Immature natural killer cell (primary cell): Measurements from ENCODE around the gene TBXA2R. TPM values are rescaled to one million over a fixed set of nuclear protein-coding genes. Genes with fewer than 3 reads are reported as not detected.

ENCODE experiments used
- DNase-seq, 3 donors: peaks; one replicate each; pipeline ENCODE4 v3.0.0; 2022; ENCODE audit warnings: mixed read lengths in 1 of 3
- H3K27ac Mint-ChIP-seq, 6 donors: one replicate each; pipeline ENCODE4 v1.8.0; 2020; ENCODE audit warnings: mixed read lengths in 6 of 6, mild to moderate bottlenecking in 5 of 6, inconsistent platforms in 4 of 6, moderate library complexity in 3 of 6
- H3K27me3 Mint-ChIP-seq, 3 donors: one replicate each; pipeline ENCODE4 v1.8.0; 2020 to 2021; ENCODE audit warnings: low read depth in 3 of 3, mild to moderate bottlenecking in 3 of 3, mixed read lengths in 3 of 3, moderate library complexity in 3 of 3, inconsistent platforms in 1 of 3
- H3K36me3 Mint-ChIP-seq, 3 donors: one replicate each; pipeline ENCODE4 v1.8.0; 2020; ENCODE audit warnings: mixed read lengths in 3 of 3, inconsistent platforms in 2 of 3, mild to moderate bottlenecking in 2 of 3
- H3K4me1 Mint-ChIP-seq, 2 donors: one replicate each; pipeline ENCODE4 v1.8.0; 2020; ENCODE audit warnings: inconsistent platforms in 2 of 2, mild to moderate bottlenecking in 2 of 2, mixed read lengths in 2 of 2, moderate library complexity in 1 of 2
- H3K4me3 Mint-ChIP-seq, 5 donors: one replicate each; pipeline ENCODE4 v1.8.0; 2020; ENCODE audit warnings: mild to moderate bottlenecking in 5 of 5, mixed read lengths in 5 of 5, inconsistent platforms in 3 of 5, moderate library complexity in 3 of 5
- H3K9me3 Mint-ChIP-seq, 6 donors: one replicate each; pipeline ENCODE4 v1.8.0; 2020; ENCODE audit warnings: mild to moderate bottlenecking in 6 of 6, mixed read lengths in 6 of 6, inconsistent platforms in 4 of 6, moderate library complexity in 3 of 6
- polyA plus RNA-seq, 3 donors: library from polyadenylated mRNA; unstranded; fragments of 300-500 nt; fragmentation: Illumina TruSeq; gene quantifications; one replicate each; pipeline ENCODE4 v1.2.3, GENCODE V29; 2021

The TBXA2R gene
- polyA plus RNA-seq, 3 donors from 2014 or later: 3.1 to 9.5 (median 3.1) TPM

DNA sequence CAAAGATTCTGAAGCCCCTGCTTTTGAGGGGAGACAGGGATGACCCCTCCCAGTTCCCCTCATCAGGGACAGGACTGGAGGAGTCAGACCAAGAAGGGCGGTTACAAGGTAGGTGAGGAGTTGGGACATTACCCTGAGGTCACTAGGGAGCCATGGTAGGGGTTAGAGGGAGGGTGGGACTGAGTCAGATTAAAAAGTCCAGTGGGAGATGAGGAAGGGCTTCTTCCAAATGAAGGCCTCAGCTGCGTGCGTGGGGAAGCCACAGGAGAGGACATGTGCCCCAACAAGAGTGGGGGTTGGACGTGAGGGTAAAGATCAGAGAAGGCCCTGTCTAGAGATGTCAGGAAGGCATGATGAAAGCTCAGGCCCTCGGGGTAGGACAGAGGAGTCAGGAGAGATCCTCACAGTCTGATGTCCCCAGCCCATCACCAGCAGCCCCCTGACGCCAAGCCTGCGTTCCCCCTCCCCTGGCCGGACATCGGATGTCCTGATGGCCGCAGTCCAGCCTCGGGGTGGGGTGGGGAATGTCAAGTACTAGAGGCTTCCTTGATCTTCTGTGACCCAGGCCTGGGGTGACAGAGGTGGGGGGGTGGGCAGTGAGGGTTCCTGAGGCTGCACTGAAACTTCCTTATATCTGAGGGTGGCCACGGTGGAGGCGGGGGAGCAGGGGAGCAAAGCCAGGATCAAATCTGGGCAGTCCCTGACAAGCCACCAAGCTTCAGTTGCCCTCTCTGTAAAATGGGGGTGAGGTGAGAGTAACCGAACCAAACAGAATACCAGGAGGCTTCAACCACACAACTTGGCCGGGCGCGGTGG is 42.8 kb downstream of the TBXA2R start:
- Mint-ChIP-seq H3K4me3 (no peak overlapping the region), H3K9me3 (no peaks in the 10 kb centered on the region), H3K27me3 (no peaks in the 10 kb centered on the region), H3K4me1 (no peaks in the 10 kb centered on the region), H3K36me3 (no peaks in the 10 kb centered on the region), H3K27ac (no peak overlapping the region)
- DNase-seq: no peak

DNA sequence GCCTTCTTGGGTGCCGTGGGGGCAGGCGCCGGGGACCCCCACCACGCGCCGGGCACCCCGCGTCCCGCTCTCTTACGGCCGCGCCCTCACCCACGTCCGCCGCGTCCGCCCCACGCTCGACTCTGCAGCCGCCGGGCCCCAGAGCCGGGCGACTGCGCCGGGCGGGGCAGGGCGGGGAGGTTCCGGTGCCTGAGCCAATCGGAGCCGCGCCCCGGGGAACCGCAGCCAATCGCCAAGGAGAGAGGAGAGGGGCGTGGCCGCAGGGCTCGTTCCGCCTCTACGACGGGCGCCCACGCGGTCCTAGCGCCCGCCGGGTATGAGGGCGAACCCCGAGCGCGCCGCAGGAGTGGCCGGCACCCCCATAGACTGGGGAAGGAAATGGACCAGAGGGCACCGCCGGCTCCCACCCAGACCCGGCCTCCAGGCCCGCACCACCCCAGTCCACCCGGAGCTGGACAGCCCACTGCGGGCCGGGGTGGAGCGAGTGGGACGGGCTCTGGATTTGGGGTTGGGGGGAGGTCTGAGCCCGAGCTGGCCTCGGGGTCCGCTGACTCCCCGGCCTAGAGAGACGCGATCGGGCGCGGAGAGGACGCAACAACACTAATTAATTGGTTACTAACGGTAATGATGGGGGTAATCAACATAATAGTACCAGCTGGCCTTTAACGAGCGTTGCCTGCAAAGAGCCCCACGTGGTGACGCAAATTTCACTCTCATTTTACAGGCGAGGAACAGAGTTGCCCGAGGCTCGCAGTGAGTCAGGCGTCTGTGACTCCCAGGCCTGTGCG is 49.0 kb downstream of the TBXA2R start, which contains the start of gene MFSD12:
MFSD12 (minus strand) TSS at position 126 of the 788 bp plus-strand sequence. CDS start 183 bp downstream, outside the sequence.
- H3K4me1 Mint-ChIP-seq: peaks cover 34% of the 10 kb centered on the region in 2 donors
- peak; percentile 92 to 94 (median 93) for DNase-seq
- no peaks in the 10 kb centered on the region for H3K9me3 Mint-ChIP-seq
- H3K36me3 Mint-ChIP-seq: no peaks in the 10 kb centered on the region
- peaks cover 6 to 13% (median 6%) of the 10 kb centered on the region in 3 donors for H3K27me3 Mint-ChIP-seq
- H3K4me3 Mint-ChIP-seq: peak within 1 kb of the TSS; percentile 88 to 98 (median 94)
- H3K27ac Mint-ChIP-seq: peak within 1 kb of the TSS; percentile 78 to 92 (median 88)

DNA sequence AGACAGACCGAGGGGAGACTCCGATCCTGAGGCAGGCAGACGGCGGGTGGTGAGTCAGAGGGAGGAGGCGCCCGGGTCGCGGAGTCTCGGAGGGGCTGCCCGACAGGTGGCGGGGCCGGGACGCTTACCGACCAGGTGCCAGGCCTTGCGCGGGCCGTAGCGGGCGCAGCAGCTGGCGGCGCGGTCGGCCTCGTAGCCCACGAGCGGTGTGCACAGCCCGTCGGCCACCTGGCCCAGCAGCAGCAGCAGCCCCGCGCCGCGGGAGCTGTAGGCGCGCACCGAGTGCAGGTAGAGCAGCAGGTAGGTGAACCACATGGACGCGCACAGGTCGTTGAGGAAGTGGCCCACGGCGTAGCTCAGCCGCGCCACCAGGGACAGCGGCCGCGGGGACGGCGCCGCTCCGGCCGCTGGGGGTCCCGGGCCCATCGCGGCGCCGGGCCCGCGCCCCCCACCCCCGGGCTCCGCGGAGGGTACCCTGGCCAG is 49.7 kb downstream of the TBXA2R start:
- Mint-ChIP-seq H3K36me3 (no peaks in the 10 kb centered on the region), H3K4me3 (peak overlapping the region; percentile 88 to 98 (median 94)), H3K4me1 (peaks cover 34% of the 10 kb centered on the region in 2 donors), H3K9me3 (no peaks in the 10 kb centered on the region), H3K27ac (peak overlapping the region; percentile 68 to 91 (median 85)), H3K27me3 (peaks cover 6 to 13% (median 6%) of the 10 kb centered on the region in 3 donors)
- peak; percentile 48 to 51 (median 49) for DNase-seq

DNA sequence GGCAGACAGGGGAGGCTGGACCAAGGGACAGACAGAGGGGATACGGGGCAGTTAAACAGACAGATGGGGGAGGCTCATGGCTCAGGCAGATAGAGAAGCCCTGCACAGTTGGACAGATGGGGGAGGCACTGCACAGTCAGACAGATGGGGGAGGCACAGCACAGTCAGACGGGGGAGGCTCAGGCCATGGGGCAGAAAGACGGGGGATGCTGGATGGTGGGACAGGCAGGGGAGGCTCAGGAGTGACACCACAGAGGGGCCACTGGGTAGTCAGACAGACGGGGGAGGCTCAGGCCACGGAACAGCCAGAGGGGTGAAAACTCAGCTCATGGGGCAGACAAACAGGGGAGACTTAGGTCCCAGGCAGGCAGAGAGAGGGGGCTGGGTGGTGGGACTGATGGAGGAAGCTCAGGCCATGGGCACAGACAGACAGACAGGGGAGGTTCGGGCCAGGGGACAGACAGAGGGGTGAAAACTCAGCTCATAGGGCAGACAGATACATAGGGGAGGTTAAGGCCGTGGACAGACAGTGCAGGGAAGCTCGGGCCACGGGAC is 50.2 kb downstream of the TBXA2R start:
- no peaks in the 10 kb centered on the region for H3K36me3 Mint-ChIP-seq
- DNase-seq: no peak
- H3K9me3 Mint-ChIP-seq: no peaks in the 10 kb centered on the region
- peaks cover 6 to 13% (median 6%) of the 10 kb centered on the region in 3 donors for H3K27me3 Mint-ChIP-seq
- peak overlapping the region; percentile 88 to 98 (median 94) for H3K4me3 Mint-ChIP-seq
- peak overlapping the region; percentile 68 to 91 (median 85) for H3K27ac Mint-ChIP-seq
- H3K4me1 Mint-ChIP-seq: peaks cover 34 to 36% of the 10 kb centered on the region in 2 donors

DNA sequence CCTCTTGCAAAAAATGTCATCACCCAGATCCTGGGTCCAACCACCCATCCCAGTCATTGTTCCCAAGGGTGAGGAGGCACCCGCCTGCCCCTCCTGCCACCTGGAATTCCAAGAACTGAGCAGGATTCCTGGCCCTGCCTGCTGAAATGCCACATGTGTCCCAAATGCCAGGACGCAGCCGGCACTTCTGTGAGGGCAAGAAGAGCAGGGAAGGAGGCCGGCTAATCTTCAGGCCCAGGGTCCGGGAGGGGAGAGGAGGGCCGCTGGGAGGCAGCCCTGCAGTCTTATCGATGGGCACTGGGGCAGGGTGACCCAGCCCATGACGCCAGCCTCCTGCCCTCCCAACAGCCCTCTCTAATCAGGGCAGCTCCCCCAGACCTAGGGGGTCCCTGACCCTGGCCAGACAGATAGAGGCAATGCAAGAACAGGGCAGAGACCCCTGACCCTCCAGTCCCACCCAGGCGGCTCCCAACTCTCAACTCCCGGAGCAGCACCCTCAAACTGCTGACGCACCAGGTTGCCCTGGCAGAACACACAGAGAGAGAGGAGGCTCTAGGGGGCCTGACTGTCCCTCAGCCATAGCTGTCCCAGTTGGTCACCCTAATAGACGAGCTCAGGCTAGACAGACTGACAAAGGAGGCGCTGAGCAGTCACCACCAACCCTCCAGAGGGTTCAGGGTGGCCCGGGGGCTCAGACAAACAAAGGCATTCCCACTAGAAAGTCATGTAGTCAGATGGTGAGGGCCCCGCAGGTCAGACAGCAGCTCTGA is 50.8 kb downstream of the TBXA2R start:
- no peak for DNase-seq
- Mint-ChIP-seq H3K4me3 (peak overlapping the region; percentile 88 to 98 (median 94)), H3K9me3 (no peaks in the 10 kb centered on the region), H3K4me1 (peaks cover 34 to 36% of the 10 kb centered on the region in 2 donors), H3K27me3 (peaks cover 6 to 13% (median 6%) of the 10 kb centered on the region in 3 donors), H3K36me3 (no peaks in the 10 kb centered on the region), H3K27ac (peak overlapping the region in 5 of 6 donors; percentile 73 to 91 (median 84))

DNA sequence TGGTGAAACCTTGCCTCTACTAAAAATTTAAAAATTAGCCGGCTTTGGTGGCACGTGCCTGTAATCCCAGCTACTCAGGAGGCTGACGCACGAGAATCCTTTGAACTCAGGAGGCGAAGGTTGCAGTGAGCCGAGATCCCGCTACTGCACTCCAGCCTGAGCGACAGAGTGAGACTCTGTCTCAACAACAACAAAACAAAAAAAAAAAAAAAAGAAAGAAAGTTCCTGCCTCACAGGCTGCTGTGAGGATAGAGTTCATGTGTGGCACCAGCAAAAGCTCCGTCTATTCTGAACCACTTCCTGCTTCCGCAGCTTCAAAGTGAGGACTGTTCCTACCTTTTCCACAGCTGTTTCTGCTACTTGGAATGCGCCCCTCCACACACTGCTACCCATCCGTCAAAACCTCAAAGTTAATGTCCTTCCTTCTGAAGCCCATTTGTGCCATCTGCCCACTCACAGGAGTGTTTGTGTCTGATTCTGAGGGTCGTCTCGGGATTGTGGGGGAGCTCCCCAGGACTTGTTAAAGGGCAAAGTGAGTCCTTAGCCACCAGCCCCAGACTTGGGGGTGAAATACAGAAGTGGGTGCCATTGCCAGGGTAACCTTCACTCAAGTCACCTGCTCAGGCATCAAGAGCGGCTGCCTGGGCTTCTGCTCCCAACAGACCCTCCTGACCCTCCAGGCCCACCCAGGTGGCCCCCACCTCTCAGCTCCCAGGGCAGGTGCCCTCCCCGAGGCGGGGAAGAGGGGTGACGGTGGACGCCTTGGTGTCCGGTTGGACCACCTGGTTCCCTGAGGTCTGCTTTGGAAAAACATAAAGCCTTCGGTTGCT is 52.2 kb downstream of the TBXA2R start:
- Mint-ChIP-seq H3K9me3 (no peaks in the 10 kb centered on the region), H3K36me3 (no peaks in the 10 kb centered on the region), H3K4me1 (peaks cover 34 to 36% of the 10 kb centered on the region in 2 donors), H3K27ac (peak overlapping the region; percentile 67 to 92 (median 80)), H3K4me3 (peak overlapping the region; percentile 66 to 88 (median 68)), H3K27me3 (peaks cover 6 to 13% (median 6%) of the 10 kb centered on the region in 3 donors)
- DNase-seq: peak in 1 of 3 donors; percentile 24

DNA sequence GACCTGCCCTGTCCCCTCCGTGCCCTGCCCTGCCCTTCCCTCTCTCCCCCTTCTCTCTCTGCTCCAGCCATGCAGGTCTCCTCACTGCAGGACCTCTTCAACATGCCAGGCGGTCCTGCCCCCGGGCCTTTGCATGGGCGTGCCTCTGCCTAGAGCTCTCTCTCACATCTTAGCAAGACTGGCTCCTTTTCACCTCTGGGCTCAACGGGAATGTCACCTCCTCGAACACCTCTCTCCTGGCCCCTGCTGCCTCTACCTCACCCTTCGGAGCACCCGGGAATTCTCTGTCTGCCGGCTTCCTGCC is 54.9 kb downstream of the TBXA2R start:
- Mint-ChIP-seq H3K27ac (no peak overlapping the region), H3K9me3 (no peaks in the 10 kb centered on the region), H3K27me3 (peaks cover 1 to 6% (median 5%) of the 10 kb centered on the region in 3 donors), H3K36me3 (no peaks in the 10 kb centered on the region), H3K4me1 (peaks cover 27 to 30% of the 10 kb centered on the region in 2 donors), H3K4me3 (no peak overlapping the region)
- DNase-seq: no peak

DNA sequence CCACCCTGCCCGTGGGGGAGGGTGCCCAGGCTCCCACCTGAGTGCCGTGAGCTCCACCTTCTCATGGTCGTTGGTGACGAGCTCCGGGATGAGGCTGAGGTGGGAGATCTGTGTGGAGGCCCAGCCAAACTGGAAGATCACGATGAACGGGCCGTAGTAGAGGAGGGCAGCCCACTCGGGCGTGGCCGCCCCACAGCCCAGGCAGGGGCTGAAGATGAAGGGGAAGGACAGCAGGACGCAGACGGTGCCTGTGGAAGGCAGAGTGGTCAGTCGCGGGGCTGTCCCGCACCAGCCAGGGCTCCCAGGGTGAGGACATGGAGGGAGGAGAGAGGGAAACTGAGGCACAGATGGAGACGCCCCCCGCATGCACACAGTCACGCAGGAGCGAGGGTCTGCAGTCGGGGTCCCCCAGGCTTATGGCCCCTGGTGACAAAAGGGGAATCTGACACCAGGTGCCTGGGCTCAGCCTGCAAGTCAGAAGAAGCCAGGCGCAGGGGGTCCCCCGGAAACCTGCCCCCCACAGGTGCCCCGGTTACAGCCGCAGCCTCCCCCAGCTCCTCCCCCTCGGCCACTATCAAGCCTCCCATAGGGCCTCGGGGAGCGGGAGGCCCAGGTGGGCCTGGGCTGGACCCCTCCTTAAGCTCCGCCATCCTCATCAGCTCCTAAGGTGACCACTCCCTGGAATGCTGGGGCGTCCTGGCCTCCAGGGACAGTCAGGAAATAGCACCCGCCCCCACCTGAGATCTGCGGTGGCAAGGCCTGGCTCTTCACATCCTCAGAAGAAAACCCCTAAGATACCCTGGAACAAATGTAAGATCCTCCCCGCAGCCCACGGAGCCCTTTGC is 55.5 kb downstream of the TBXA2R start:
- Mint-ChIP-seq H3K4me1 (peaks cover 21 to 25% of the 10 kb centered on the region in 2 donors), H3K27me3 (peaks cover 0 to 5% (median 4%) of the 10 kb centered on the region in 3 donors), H3K27ac (no peak overlapping the region), H3K36me3 (no peaks in the 10 kb centered on the region), H3K4me3 (no peak overlapping the region), H3K9me3 (no peaks in the 10 kb centered on the region)
- no peak for DNase-seq

DNA sequence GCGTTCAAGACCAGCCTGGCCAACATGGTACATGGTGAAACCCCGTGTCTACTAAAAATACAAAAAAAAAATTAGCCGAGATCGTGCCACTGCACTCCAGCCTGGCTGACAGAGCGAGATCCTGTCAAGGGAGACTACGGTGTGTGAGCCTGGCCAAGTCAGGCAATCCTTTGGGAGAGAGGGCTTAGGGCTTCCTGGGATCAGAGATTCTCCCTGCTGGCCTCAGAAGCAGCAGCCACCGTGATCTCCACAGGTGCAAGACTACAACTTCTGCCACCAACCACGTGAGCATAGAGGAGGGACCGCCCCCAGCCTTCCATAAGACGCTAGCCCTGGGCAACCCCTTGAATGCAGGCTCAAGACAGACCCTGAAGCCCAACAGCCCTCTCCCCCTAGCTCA is 56.9 kb downstream of the TBXA2R start:
- Mint-ChIP-seq H3K9me3 (no peaks in the 10 kb centered on the region), H3K36me3 (no peaks in the 10 kb centered on the region), H3K4me3 (no peak overlapping the region), H3K27ac (no peak overlapping the region), H3K4me1 (peaks cover 8 to 17% of the 10 kb centered on the region in 2 donors), H3K27me3 (peaks cover 2 to 5% (median 3%) of the 10 kb centered on the region in 3 donors)
- no peak for DNase-seq

DNA sequence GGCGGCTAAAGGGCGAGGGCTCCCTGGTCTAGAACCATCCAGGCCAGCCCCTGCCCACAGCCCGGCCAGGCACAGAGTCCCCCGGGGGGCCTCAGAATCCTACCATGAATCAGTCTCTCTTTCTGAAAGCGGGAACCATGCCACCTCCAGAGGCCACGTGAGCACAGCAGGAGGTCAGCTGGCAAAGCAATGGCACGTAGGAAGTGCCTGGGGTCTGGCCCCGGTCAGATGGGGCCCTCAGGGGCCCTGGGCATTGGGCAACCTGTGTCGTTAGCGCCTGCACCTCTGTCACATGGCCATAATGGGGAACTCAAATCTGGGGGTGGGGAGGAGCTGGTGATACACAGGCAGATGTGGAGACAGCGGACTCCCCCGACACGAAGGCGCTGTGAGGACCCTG is 58.1 kb downstream of the TBXA2R start:
- Mint-ChIP-seq H3K9me3 (no peaks in the 10 kb centered on the region), H3K4me1 (peaks cover 0 to 10% of the 10 kb centered on the region in 2 donors), H3K36me3 (no peaks in the 10 kb centered on the region), H3K4me3 (no peak overlapping the region), H3K27me3 (peaks cover 0 to 5% (median 2%) of the 10 kb centered on the region in 3 donors), H3K27ac (no peak overlapping the region)
- DNase-seq: no peak

DNA sequence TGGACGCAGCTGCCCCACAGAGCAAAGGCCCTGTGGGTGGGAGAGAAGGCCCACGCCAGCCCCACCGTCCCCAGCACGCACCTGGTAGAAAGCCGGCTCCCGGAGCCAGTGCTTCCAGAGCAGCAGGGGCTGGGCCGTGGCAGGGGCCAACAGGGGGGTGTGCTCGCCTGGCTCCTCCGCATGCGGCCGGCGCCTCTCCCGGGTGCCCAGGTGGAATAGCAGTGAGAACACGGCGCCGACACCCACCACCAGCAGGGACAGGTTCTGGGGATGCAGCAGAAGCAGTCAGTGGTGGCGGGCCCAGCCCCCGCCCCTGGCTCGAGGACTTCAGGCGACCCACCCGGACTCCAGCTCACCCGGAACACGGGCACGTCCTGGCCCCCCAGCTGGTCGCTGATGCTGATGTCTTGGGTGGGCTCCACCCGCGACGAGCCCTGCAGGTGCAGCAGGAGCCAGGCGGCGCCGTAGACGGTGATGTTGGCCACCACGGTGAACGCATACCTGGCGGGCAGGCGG is 58.9 kb downstream of the TBXA2R start:
- Mint-ChIP-seq H3K9me3 (no peaks in the 10 kb centered on the region), H3K27ac (no peak overlapping the region), H3K36me3 (no peaks in the 10 kb centered on the region), H3K4me1 (peaks cover 0 to 8% of the 10 kb centered on the region in 2 donors), H3K27me3 (peaks cover 0 to 5% (median 2%) of the 10 kb centered on the region in 3 donors), H3K4me3 (no peak overlapping the region)
- no peak for DNase-seq
